LNCAP (cell line): ENCODE results near the gene PRMT9.

ENCODE experiments used
- TF ChIP-seq, protein P1 (sequence below): fragments of 450-650 bp; IDR thresholded peaks from 2 replicates; pipeline ENCODE4 v1.5.1; 2017; ENCODE audit warnings: mild to moderate bottlenecking

PRMT9 gene

DNA sequence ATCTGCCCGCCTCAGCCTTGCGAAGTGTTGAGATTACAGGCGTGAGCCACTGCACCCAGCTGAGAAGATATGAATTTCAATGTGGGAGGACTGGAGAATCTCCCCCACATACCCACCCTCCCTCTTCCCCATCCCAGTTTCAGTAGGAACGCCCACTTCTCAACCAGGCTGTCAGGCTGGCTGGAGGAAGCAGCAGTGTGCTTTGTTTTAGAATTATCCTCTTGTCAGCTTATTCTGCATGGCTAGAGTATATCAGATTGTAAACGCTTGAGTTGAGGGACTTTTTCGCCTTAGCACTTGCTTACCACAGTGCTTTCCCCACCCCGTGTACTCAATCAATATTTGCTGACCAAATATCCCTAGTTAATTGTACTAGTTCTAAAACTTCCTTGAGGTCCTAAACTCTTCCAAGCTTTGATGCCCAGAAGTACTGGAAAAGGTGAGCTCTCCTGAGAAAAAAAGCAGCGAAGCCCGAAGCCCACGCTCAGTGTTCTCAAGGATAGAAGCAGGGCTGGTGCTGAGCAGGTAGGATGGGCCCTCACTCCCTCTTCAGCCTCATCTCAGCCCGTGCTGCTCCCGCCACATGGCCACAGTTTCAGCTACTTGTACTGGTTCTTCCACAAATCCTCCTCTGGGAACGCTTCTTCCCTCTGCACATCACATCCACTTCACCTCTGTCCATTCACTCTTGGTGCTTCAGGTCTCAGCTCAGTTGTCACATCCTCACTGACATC lies 40.7 kb upstream of the PRMT9 start:
- TF ChIP-seq, protein P1, sequence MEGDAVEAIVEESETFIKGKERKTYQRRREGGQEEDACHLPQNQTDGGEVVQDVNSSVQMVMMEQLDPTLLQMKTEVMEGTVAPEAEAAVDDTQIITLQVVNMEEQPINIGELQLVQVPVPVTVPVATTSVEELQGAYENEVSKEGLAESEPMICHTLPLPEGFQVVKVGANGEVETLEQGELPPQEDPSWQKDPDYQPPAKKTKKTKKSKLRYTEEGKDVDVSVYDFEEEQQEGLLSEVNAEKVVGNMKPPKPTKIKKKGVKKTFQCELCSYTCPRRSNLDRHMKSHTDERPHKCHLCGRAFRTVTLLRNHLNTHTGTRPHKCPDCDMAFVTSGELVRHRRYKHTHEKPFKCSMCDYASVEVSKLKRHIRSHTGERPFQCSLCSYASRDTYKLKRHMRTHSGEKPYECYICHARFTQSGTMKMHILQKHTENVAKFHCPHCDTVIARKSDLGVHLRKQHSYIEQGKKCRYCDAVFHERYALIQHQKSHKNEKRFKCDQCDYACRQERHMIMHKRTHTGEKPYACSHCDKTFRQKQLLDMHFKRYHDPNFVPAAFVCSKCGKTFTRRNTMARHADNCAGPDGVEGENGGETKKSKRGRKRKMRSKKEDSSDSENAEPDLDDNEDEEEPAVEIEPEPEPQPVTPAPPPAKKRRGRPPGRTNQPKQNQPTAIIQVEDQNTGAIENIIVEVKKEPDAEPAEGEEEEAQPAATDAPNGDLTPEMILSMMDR: no peak

DNA sequence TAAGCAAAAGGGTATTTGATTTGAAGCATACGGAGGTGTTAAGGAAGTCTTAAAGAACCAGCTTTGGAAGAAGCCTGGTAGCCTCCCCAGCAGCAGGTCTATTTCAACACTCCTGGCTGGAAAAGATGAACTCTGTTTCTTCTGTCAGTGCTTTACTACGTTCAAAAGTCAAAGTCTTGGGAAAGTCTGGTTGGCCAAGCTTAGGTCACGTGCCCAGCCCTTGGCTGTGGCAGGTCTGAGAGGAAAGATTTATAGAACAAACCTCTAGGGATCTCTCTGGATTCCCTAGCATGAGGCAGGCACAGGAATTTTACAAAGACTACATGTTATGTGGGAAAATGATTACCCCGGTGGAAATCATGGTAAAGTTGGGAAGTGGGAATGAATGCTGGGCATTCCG lies 39.4 kb upstream of the PRMT9 start:
- TF ChIP-seq, protein P1: no peak

DNA sequence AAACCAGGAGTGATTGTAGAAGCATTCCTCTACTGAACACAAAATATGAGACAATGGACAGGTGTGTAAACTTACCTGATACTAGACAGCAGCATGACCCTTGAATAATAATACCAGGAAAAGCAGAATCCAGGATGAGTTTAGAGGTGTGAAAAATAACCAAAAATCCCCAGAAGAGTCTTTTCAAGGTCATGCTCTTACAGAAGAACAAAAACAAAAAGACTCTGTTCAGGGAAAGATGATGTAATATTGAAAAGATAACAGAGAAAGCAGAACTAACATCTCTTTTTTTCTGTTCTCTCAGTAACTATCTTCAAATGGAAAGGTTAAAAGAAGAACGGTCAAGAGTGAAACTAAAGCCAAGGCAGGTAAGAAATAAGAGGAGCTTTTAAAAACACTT lies 33.9 kb upstream of the PRMT9 start:
- TF ChIP-seq, protein P1: no peak

DNA sequence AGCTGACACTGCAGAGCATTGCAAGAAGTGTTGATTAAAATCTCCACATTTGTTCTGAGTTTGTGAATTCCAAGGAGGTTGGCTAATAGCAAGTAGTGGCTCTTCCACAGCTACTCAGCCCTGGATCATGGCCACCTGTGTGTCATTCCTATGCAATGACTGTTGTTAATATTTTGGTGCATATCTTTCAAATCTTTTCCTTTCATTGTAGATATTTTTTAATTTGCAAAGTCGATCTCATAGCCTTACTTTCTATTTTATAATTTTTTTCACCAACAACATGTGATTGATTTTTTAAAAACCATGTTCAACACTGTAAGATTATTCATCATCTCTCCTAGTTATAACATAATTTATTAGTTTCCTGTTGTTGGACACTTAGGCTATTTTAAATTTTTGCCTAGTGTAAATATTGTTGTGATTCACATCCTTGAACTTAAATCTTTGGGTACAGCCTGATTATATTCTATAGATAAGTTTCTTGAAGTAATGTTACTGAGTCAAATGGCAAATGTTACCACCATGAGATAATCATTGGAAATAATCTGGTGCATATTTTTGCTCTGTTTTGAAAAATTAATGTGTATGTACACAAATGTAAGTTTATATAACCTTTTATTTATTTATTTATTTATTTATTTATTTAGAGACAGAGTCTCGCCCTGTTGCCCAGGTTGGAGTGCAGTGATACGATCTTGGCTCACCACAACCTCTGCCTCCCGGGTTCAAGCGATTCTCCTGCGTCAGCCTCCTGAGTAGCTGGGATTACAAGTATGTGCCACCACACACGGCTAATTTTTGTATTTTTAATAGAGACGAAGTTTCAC lies 30.8 kb upstream of the PRMT9 start:
- TF ChIP-seq, protein P1: no peak

DNA sequence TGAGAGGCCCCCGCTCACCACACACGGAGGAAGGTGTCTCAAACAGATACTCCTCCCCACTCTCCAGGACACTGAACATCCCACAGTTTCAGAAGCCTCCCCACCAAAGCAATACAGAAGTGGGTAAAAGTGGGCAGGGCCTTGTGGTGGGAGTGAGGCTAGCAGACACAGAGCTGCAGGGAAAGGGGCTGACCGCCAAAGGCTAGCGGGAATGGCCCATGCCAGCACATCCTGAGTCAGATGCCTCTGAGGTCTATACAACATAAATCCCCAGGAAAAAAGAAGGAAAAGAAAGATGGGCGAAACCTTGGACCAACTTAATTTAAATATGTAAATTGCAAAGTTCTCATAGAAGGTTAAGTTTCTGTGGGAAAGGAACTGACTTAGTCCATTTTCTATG lies 26.0 kb upstream of the PRMT9 start:
- TF ChIP-seq, protein P1: no peak

DNA sequence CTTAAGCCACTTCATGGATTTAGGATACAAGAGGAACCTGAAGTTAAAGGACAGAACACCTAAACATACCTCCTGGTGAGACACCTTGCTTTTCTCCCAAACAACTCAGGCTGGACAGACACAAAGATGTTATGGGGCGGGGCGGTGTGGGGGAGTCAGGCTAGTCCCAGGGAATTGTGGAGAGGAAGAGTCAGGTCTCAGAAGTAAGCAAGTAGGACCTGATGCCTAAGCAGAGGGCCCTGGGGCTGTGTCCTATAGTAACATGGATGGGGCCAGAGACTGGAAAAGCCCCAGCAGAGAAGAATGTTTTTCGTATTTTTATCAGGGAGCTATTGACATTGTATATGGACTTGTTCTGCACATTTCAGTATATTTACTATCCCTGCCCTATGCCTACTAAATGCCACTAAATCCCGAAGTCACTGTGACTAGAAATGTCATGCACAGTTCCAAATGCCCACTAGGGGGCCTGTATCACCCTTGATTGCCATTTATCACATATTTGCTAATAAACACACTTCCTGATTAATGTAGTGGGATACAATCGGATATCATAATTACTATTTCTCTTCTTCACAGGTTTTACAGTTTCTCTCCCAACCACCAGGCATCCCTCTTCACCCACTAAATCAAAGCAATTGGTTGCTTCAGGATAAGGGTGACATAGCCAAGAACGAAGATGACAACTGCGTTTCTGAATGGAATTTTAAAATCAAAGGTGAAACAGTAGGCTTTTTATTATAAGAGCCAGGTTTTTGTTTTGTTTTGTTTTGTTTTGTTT lies 24.1 kb upstream of the PRMT9 start:
- TF ChIP-seq, protein P1: peak; percentile 82

DNA sequence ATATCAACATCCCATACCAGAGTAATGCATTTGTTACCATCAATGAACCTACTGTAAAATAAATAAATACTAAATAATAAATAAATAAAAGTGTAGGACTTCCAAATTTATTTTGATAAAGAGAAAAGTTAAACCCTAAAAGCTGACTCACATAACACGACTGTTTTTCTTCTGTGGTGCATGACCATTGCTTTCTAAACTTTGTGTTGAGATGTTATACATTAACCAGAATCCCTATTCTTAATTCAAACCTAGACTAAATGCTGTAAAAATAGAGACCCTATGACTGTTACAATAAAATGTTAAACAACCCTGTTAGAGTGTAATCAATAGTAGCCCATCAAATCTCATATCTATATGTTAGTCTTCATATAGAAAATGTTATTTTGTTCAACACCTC lies 20.9 kb upstream of the PRMT9 start:
- TF ChIP-seq, protein P1: no peak
